CD4-positive, alpha-beta memory T cell (primary cell): ENCODE results near the gene TBX6. TPM values are rescaled to one million over a fixed set of nuclear protein-coding genes. Genes with fewer than 3 reads are reported as not detected.
A peak's percentile ranks its signal among the peaks of the same experiment; 100 is the strongest.
"Not testable (repeated sequence)": the region's sequence is repeated elsewhere in the genome, so short reads cannot be mapped to it uniquely, and the experiment has no call there.

Experiments
- CTCF ChIA-PET: fragments of 350-600 bp; sonication (Branson Sonifier 250); formaldehyde crosslinking; loops from one replicate; lab custom pipeline; 2021; ENCODE audit warnings: inconsistent platforms; ENCODE audit not compliant: partially characterized antibody; lab: Charles Lee
- POLR2A ChIA-PET: fragments of 350-600 bp; sonication (Branson Sonifier 250); formaldehyde crosslinking; loops from one replicate; lab custom pipeline; 2021; ENCODE audit not compliant: partially characterized antibody; lab: Charles Lee
- DNase-seq, 5 donors: peaks; one replicate each; pipeline versions ENCODE4 v3.0.0 to v3.0.0-alpha.2; 2020 to 2022; ENCODE audit warnings: mixed read lengths in 1 of 5
- H3K27ac ChIP-seq: one replicate; pipeline ENCODE4 v1.7.0; 2013; ENCODE audit warnings: low read depth, low read length
- H3K27me3 ChIP-seq: 2 replicates; pipeline ENCODE4 v1.7.0; 2013; ENCODE audit warnings: mild to moderate bottlenecking, low read length, moderate library complexity; ENCODE audit not compliant: insufficient read depth
- H3K36me3 ChIP-seq: 2 replicates; pipeline ENCODE4 v1.7.0; 2013; ENCODE audit warnings: mild to moderate bottlenecking, low read length, moderate library complexity; ENCODE audit not compliant: insufficient read depth
- H3K4me1 ChIP-seq: 2 replicates; pipeline ENCODE4 v1.7.0; 2013; ENCODE audit warnings: mild to moderate bottlenecking, low read length, moderate library complexity; ENCODE audit not compliant: insufficient read depth
- H3K4me3 ChIP-seq, 2 donors: one replicate each; pipeline ENCODE4 v1.7.0; 2013; ENCODE audit warnings: low read length in 2 of 2, mild to moderate bottlenecking in 1 of 2
- H3K9me3 ChIP-seq, 2 donors: one replicate each; pipeline ENCODE4 v1.7.0; 2013; ENCODE audit warnings: low read length in 2 of 2, control low read depth in 1 of 2; ENCODE audit not compliant: control insufficient read depth in 1 of 2
- H3K27ac Mint-ChIP-seq, 7 donors: one replicate each; pipeline ENCODE4 v1.8.0; 2020 to 2021; ENCODE audit warnings: mixed read lengths in 7 of 7, mild to moderate bottlenecking in 6 of 7, inconsistent platforms in 3 of 7, moderate library complexity in 3 of 7
- H3K27me3 Mint-ChIP-seq, 2 donors: one replicate each; pipeline ENCODE4 v1.8.0; 2020 to 2021; ENCODE audit warnings: mixed read lengths in 2 of 2
- H3K36me3 Mint-ChIP-seq, 2 donors: one replicate each; pipeline ENCODE4 v1.8.0; 2020 to 2021; ENCODE audit warnings: mixed read lengths in 2 of 2, inconsistent platforms in 1 of 2, mild to moderate bottlenecking in 1 of 2
- H3K4me1 Mint-ChIP-seq, 4 donors: one replicate each; pipeline ENCODE4 v1.8.0; 2020 to 2021; ENCODE audit warnings: mixed read lengths in 4 of 4, mild to moderate bottlenecking in 1 of 4
- H3K4me3 Mint-ChIP-seq, 8 donors: one replicate each; pipeline ENCODE4 v1.8.0; 2020 to 2021; ENCODE audit warnings: mixed read lengths in 8 of 8, mild to moderate bottlenecking in 7 of 8, moderate library complexity in 6 of 8, inconsistent platforms in 3 of 8
- H3K9me3 Mint-ChIP-seq, 8 donors: one replicate each; pipeline ENCODE4 v1.8.0; 2020 to 2021; ENCODE audit warnings: mixed read lengths in 8 of 8, mild to moderate bottlenecking in 5 of 8, inconsistent platforms in 3 of 8, moderate library complexity in 1 of 8
- intact Hi-C: fragments of 100-400 bp; cut with micrococcal nuclease; formaldehyde crosslinking; loops from one replicate; pipeline ENCODE4 v1.15.1; 2023
- polyA plus RNA-seq, 2 donors: library from polyadenylated mRNA; unstranded; fragments of 300-500 nt; fragmentation: Illumina TruSeq; gene quantifications; one replicate each; pipeline ENCODE4 v1.2.3, GENCODE V29; 2021
- total RNA-seq, 2 experiments: library from RNA; stranded (reverse); gene quantifications; one replicate each; pipeline ENCODE4 v1.2.3, GENCODE V29; 2021

The TBX6 gene
- total and polyA plus RNA-seq, 4 experiments from 2014 or later: 0.36 to 1.4 (median 1.3) TPM; not detected in 1

GRCh38 chr16:30119428-30119827 is 27.7 kb upstream of the TBX6 start:
- Mint-ChIP-seq H3K4me1 (peaks cover 13 to 50% (median 29%) of the 10 kb centered on the region in 4 donors), H3K36me3 (peaks cover 8 to 30% of the 10 kb centered on the region in 2 donors), H3K27me3 (no peaks in the 10 kb centered on the region), H3K27ac (peak overlapping the region in 5 of 7 donors; percentile 13 to 70 (median 30)), H3K9me3 (no peaks in the 10 kb centered on the region), H3K4me3 (no peak overlapping the region)
- H3K9me3 ChIP-seq: no peaks in the 10 kb centered on the region
- no peaks in the 10 kb centered on the region for H3K27me3 ChIP-seq
- no peak for DNase-seq
- CTCF ChIA-PET: interaction anchor here (1.5 to 1.9 kb wide), 2 partner anchors 24 to 27 kb away, joined by 4 to 8 read pairs; partner anchors contain the start of gene TBX6
- no peak overlapping the region for H3K4me3 ChIP-seq
- H3K36me3 ChIP-seq: peaks cover 18% of the 10 kb centered on the region
- peaks cover 36% of the 10 kb centered on the region for H3K4me1 ChIP-seq
- no peak overlapping the region for H3K27ac ChIP-seq
- POLR2A ChIA-PET: interaction anchor here (0.6 to 0.8 kb wide), 2 partner anchors 22 to 248 kb away, joined by 3 read pairs; no protein-coding TSS in a partner anchor
- intact Hi-C loops: no loop called here

DNA sequence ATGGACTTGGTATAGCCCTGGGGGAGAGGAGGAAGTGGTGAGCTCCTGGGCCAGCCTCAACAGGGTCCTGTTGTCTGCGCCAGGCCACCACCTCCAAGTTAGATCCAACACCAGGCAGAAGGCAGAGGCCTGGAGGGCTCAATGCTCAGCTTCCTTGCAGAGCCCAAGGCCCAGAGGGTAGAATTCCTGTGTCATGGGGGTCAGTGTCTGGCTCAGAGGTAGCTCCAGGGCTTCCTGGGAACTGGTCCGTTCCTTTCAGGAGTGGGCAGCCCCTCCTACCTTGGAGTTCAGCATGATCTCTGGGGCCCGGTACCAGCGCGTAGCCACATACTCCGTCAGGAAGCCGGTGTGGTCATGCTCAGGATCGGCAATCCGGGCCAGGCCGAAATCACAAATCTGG is 26.0 kb upstream of the TBX6 start:
- ChIA-PET CTCF (interaction anchor here (0.6 to 1.1 kb wide), 2 partner anchors 23 to 26 kb away, joined by 3 read pairs; partner anchors contain the start of gene TBX6), POLR2A (interaction anchor here (0.6 to 9.9 kb wide), 3 partner anchors 25 to 143 kb away, joined by 3 to 120 read pairs (median 6); partner anchors contain the start of gene CORO1A)
- H3K9me3 ChIP-seq: no peaks in the 10 kb centered on the region
- intact Hi-C loops: no loop called here
- H3K27me3 Mint-ChIP-seq: no peaks in the 10 kb centered on the region
- H3K27ac Mint-ChIP-seq: peak overlapping the region in 1 of 7 donors; percentile 22
- peaks cover 18% of the 10 kb centered on the region for H3K36me3 ChIP-seq
- no peak overlapping the region for H3K27ac ChIP-seq
- no peak overlapping the region for H3K4me3 Mint-ChIP-seq
- no peak overlapping the region for H3K4me3 ChIP-seq
- H3K4me1 Mint-ChIP-seq: peaks cover 17 to 52% (median 38%) of the 10 kb centered on the region in 4 donors
- H3K4me1 ChIP-seq: peaks cover 47% of the 10 kb centered on the region
- H3K36me3 Mint-ChIP-seq: peaks cover 8 to 28% of the 10 kb centered on the region in 2 donors
- H3K9me3 Mint-ChIP-seq: no peaks in the 10 kb centered on the region
- DNase-seq: no peak
- no peaks in the 10 kb centered on the region for H3K27me3 ChIP-seq

GRCh38 chr16:30116291-30117207 is 24.8 kb upstream of the TBX6 start:
- H3K36me3 ChIP-seq: peaks cover 18% of the 10 kb centered on the region
- H3K9me3 ChIP-seq: no peaks in the 10 kb centered on the region
- no peak for DNase-seq
- Mint-ChIP-seq H3K9me3 (no peaks in the 10 kb centered on the region), H3K36me3 (peaks cover 8 to 23% of the 10 kb centered on the region in 2 donors), H3K27me3 (no peaks in the 10 kb centered on the region), H3K4me1 (peaks cover 15 to 40% (median 31%) of the 10 kb centered on the region in 4 donors), H3K4me3 (no peak overlapping the region), H3K27ac (peak overlapping the region in 1 of 7 donors; percentile 52)
- intact Hi-C loops: no loop called here
- POLR2A ChIA-PET: interaction anchor here (1.0 to 9.9 kb wide), 5 partner anchors 21 to 68 kb away, joined by 3 to 120 read pairs (median 6); partner anchors contain the start of genes CORO1A, TBX6 and YPEL3
- CTCF ChIA-PET: interaction anchor here (1.2 kb wide), 1 partner anchor 13 kb away, joined by 4 read pairs; no protein-coding TSS in a partner anchor
- peaks cover 37% of the 10 kb centered on the region for H3K4me1 ChIP-seq
- no peak overlapping the region for H3K27ac ChIP-seq
- no peak overlapping the region for H3K4me3 ChIP-seq
- H3K27me3 ChIP-seq: no peaks in the 10 kb centered on the region

GRCh38 chr16:30115238-30115637 is 23.5 kb upstream of the TBX6 start:
- H3K4me3 ChIP-seq: no peak overlapping the region
- H3K4me1 Mint-ChIP-seq: peaks cover 11 to 31% (median 23%) of the 10 kb centered on the region in 4 donors
- peaks cover 27% of the 10 kb centered on the region for H3K4me1 ChIP-seq
- H3K36me3 ChIP-seq: peaks cover 24% of the 10 kb centered on the region
- H3K27ac ChIP-seq: peak overlapping the region; percentile 19
- H3K9me3 Mint-ChIP-seq: no peaks in the 10 kb centered on the region
- ChIA-PET CTCF (interaction anchor here (0.7 to 2.0 kb wide), 7 partner anchors 10 to 303 kb away, joined by 3 to 7 read pairs (median 3); partner anchors contain the start of gene TBX6), POLR2A (interaction anchor here (0.7 to 9.9 kb wide), 9 partner anchors 8 to 540 kb away, joined by 3 to 120 read pairs (median 6); partner anchors contain the start of genes ALDOA, CORO1A, MAPK3 and SEPHS2)
- no peaks in the 10 kb centered on the region for H3K27me3 Mint-ChIP-seq
- DNase-seq: peak in 3 of 5 donors; percentile 18 to 51 (median 22)
- H3K4me3 Mint-ChIP-seq: peak overlapping the region in 7 of 8 donors; percentile 19 to 60 (median 49)
- H3K27ac Mint-ChIP-seq: peak overlapping the region; percentile 57 to 90 (median 78)
- intact Hi-C loops: no loop called here
- H3K27me3 ChIP-seq: no peaks in the 10 kb centered on the region
- peaks cover 15 to 27% of the 10 kb centered on the region in 2 donors for H3K36me3 Mint-ChIP-seq
- H3K9me3 ChIP-seq: no peaks in the 10 kb centered on the region

DNA sequence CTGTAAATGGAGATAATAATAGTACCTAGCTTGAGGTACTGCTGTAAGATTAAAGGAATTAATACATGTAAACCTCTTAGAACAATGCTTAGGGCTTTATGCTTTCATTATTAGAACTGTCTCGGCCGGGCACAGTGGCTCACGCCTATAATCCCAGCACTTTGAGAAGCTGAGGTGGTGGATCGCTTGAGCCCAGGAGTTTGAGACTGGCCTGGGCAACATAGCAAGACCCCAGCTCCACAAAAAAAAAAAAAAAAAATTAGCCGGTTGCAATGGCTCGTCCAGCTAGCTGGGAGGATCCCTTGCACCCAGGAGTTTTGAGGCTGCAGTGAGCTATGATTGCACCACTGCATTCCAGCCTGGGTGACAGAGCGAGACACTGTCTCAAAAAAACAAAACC is 23.1 kb upstream of the TBX6 start:
- peaks cover 24% of the 10 kb centered on the region for H3K36me3 ChIP-seq
- POLR2A ChIA-PET: interaction anchor here (0.7 to 9.9 kb wide), 9 partner anchors 8 to 540 kb away, joined by 3 to 120 read pairs (median 6); partner anchors contain the start of genes ALDOA, CORO1A, MAPK3 and SEPHS2
- peak overlapping the region; percentile 19 for H3K27ac ChIP-seq
- Mint-ChIP-seq H3K36me3 (peaks cover 15 to 27% of the 10 kb centered on the region in 2 donors), H3K4me3 (peak overlapping the region in 7 of 8 donors; percentile 19 to 60 (median 49)), H3K4me1 (peaks cover 11 to 30% (median 22%) of the 10 kb centered on the region in 4 donors), H3K27ac (peak overlapping the region; percentile 57 to 90 (median 78))
- H3K4me3 ChIP-seq, DNase-seq, H3K9me3 ChIP-seq, H3K27me3 Mint-ChIP-seq, intact Hi-C loops, H3K27me3 ChIP-seq, H3K9me3 Mint-ChIP-seq: not testable (repeated sequence)
- CTCF ChIA-PET: interaction anchor here (1.0 to 2.0 kb wide), 5 partner anchors 10 to 303 kb away, joined by 3 to 7 read pairs (median 3); no protein-coding TSS in a partner anchor
- H3K4me1 ChIP-seq: peaks cover 27% of the 10 kb centered on the region

DNA sequence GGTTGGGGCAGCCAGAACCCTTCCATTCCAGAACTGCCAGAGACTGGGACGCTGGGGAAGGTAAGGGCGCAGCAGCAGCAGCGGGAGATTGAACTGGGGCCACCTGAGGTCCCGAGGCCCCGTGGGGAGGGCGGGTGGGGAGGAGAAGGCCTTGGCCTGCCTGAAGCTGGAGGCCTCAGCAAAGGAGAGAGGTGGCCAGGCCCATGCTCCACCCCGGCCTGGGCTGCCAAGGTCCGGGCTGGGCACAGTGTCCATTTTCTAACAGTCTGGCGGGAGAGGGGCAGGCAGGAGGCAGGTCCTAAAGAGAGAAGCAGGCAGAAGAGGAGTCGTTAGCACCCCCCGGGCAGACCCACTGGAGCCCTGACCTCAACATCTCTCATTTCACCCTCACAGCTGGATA is 22.7 kb upstream of the TBX6 start:
- Mint-ChIP-seq H3K27me3 (no peaks in the 10 kb centered on the region), H3K4me1 (peaks cover 11 to 26% (median 20%) of the 10 kb centered on the region in 4 donors), H3K9me3 (no peaks in the 10 kb centered on the region), H3K36me3 (peaks cover 13 to 22% of the 10 kb centered on the region in 2 donors), H3K27ac (peak overlapping the region in 5 of 7 donors; percentile 68 to 90 (median 84)), H3K4me3 (peak overlapping the region in 2 of 8 donors; percentile 38 to 71)
- DNase-seq: no peak
- no peak overlapping the region for H3K4me3 ChIP-seq
- ChIA-PET CTCF (interaction anchor here (1.0 to 2.0 kb wide), 4 partner anchors 9 to 295 kb away, joined by 3 to 7 read pairs (median 4); no protein-coding TSS in a partner anchor), POLR2A (interaction anchor here (0.9 to 9.9 kb wide), 5 partner anchors 9 to 331 kb away, joined by 3 to 120 read pairs (median 6); partner anchors contain the start of genes CORO1A, MAPK3, SEPHS2 and YPEL3)
- H3K27me3 ChIP-seq: no peaks in the 10 kb centered on the region
- no peaks in the 10 kb centered on the region for H3K9me3 ChIP-seq
- H3K4me1 ChIP-seq: peaks cover 27% of the 10 kb centered on the region
- intact Hi-C loops: no loop called here
- no peak overlapping the region for H3K27ac ChIP-seq
- peaks cover 24% of the 10 kb centered on the region for H3K36me3 ChIP-seq
